ENCODE results near the gene SSBP2.

Gene SSBP2

DNA sequence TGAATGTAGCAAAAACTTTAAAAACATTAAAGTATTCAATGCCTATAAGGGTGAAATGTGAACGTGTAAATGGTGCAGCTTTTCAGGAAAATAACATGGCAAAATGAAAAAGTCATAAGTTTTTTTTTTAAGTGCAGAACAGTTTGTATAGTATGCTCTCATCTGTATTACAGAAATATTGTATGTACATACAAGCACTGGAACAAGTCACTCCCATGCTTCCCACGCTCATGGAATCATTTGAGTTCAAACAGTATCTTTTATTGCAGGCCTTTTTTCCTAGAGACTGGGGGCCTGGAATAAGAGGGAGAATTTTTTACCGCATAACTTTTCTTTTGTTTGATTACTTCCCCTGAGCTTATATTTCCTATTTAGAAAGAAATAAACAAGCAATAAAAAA, 94.1 kb downstream of the SSBP2 start:
- no peak for TF ChIP-seq CTCF (conservative IDR thresholded peaks at IDR 0.05; ENCODE audit: control insufficient read depth, insufficient read depth, low read depth, low read length)
- DNase-seq (ENCODE audit: low read depth): no peak
- H3K4me3 ChIP-seq (ENCODE audit: control insufficient read depth, low read depth, low read length): no peak overlapping the region

GRCh38 chr5:81650987-81651386, 99.9 kb downstream of the SSBP2 start:
- no peak for TF ChIP-seq CTCF (conservative IDR thresholded peaks at IDR 0.05; ENCODE audit: control insufficient read depth, insufficient read depth, low read depth, low read length)
- H3K4me3 ChIP-seq (ENCODE audit: control insufficient read depth, low read depth, low read length): no peak overlapping the region
- no peak for DNase-seq (ENCODE audit: low read depth)

DNA sequence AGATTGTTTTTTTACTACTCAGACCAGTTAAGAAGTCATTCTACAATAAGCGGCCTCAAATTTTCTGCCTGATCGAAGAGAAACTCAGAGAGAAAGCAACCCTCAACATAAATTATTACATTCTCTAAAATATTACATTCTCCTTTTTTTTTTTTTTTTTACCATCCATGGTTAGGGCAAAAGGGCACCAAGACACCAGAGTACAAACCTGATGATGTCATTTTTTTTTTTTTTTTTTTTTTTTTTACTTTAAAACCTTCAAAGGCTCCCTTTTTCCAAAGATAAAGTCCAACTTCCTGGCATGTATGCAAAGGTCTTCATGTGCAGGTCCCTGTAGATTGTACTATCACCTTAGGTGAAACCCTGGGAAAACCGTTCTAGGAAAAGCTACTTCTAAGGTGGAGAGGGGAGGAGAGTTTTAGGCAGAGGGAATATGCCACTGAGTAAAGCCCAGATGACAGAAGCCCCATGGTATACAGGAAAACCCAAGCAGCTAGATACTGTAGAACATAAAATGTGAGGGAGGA, 104.4 kb downstream of the SSBP2 start:
- TF ChIP-seq CTCF (conservative IDR thresholded peaks at IDR 0.05; ENCODE audit: control insufficient read depth, insufficient read depth, low read depth, low read length): no peak
- no peak overlapping the region for H3K4me3 ChIP-seq (ENCODE audit: control insufficient read depth, low read depth, low read length)
- DNase-seq (ENCODE audit: low read depth): no peak

DNA sequence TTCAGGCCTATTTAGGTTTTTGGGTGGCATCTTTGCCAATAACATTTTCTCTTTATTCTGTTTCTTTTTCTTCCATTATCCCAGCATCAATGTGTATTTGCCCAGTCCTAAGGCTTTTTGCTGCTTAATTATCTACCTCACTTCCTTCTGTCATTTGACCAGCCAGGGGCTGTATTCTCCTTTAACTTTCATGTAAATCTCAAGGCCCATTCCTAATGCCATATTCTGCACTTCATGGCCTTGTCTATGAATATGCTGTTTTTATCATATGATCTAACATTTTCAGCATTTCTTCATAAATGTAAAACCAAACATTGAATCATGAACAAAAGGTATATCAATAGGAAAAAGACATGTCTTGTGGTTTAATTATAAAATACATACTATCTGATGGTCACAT, 108.7 kb downstream of the SSBP2 start:
- no peak overlapping the region for H3K4me3 ChIP-seq (ENCODE audit: control insufficient read depth, low read depth, low read length)
- no peak for TF ChIP-seq CTCF (conservative IDR thresholded peaks at IDR 0.05; ENCODE audit: control insufficient read depth, insufficient read depth, low read depth, low read length)
- no peak for DNase-seq (ENCODE audit: low read depth)

DNA sequence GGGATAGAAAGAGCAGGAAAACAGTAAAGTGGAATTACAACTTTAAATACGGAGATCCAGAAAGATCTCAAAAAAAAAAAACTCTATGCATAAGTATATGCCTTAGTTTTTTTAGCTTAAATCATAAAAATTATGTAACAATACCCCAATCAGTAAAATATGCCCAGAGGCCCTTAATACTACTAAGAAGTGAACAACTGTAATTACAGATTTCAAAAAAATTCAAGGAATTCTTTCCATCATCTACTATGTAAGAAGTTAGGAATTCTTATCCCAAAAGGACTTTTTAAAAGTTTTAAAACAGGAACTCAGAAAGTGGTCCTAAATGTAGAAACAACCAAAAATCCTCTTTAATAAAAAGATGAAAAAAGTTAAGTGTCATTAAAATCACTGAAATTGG, 111.3 kb downstream of the SSBP2 start:
- no peak for TF ChIP-seq CTCF (conservative IDR thresholded peaks at IDR 0.05; ENCODE audit: control insufficient read depth, insufficient read depth, low read depth, low read length)
- H3K4me3 ChIP-seq (ENCODE audit: control insufficient read depth, low read depth, low read length): no peak overlapping the region
- no peak for DNase-seq (ENCODE audit: low read depth)

GRCh38 chr5:81638471-81638870, 112.4 kb downstream of the SSBP2 start:
- DNase-seq (ENCODE audit: low read depth): no peak
- H3K4me3 ChIP-seq (ENCODE audit: control insufficient read depth, low read depth, low read length): no peak overlapping the region
- TF ChIP-seq CTCF (conservative IDR thresholded peaks at IDR 0.05; ENCODE audit: control insufficient read depth, insufficient read depth, low read depth, low read length): no peak

- no peak for TF ChIP-seq CTCF (conservative IDR thresholded peaks at IDR 0.05; ENCODE audit: control insufficient read depth, insufficient read depth, low read depth, low read length)
- no peak overlapping the region for H3K4me3 ChIP-seq (ENCODE audit: control insufficient read depth, low read depth, low read length)
- DNase-seq (ENCODE audit: low read depth): no peak
Measured at GRCh38 chr5:81633891-81634290, 117.0 kb downstream of the SSBP2 start.
